Measurements from ENCODE around the gene C15orf61.

The C15orf61 gene

GRCh38 chr15:67506775-67507747, 13.9 kb upstream of the C15orf61 start:
- Histone ChIP-seq H3K4me2 (ENCODE audit: low read length) (no peak overlapping the region), H3K27ac (ENCODE audit: low read depth, low read length) (no peak overlapping the region), H4K91ac (ENCODE audit: low read depth, low read length) (no peak overlapping the region), H3K23ac (ENCODE audit: low read length) (no peak overlapping the region), H3K9ac (ENCODE audit: low read length) (no peak overlapping the region), H2BK12ac (ENCODE audit: low read length) (no peak overlapping the region), H3K9me3 (ENCODE audit: insufficient read depth, low read depth, low read length) (no peaks in the 10 kb centered on the region), H3K79me1 (ENCODE audit: low read length) (no peaks in the 10 kb centered on the region), H3K36me3 (ENCODE audit: control insufficient read depth in 1 of 2, insufficient read depth in 2 of 2, low read length in 2 of 2) (no peaks in the 10 kb centered on the region), H4K8ac (ENCODE audit: low read depth, low read length) (no peak overlapping the region), H2BK5ac (ENCODE audit: low read depth, low read length, poor library complexity) (no peak overlapping the region), H4K12ac (ENCODE audit: low read depth, low read length) (no peak overlapping the region), H3K79me2 (ENCODE audit: control insufficient read depth, insufficient read depth, low read length, poor library complexity) (no peaks in the 10 kb centered on the region), H3K4ac (ENCODE audit: low read depth, low read length) (no peak overlapping the region), H3K14ac (ENCODE audit: low read length) (no peak overlapping the region), H3K4me1 (ENCODE audit: control insufficient read depth in 1 of 2, insufficient read depth in 2 of 2, low read length in 2 of 2) (no peaks in the 10 kb centered on the region), H2AK5ac (ENCODE audit: low read length) (no peak overlapping the region), H3K18ac (ENCODE audit: low read length) (no peak overlapping the region), H3K27me3 (ENCODE audit: insufficient read depth, low read length) (no peaks in the 10 kb centered on the region), H2BK120ac (ENCODE audit: insufficient read depth, low read length, poor library complexity) (no peak overlapping the region), H2AFZ (ENCODE audit: insufficient read depth, low read length, poor library complexity) (no peak overlapping the region), H3K4me3 (ENCODE audit: low read depth, low read length) (no peak overlapping the region)
- WGBS (ENCODE audit: extremely low coverage, insufficient coverage, insufficient read length): no CpG with 5 or more reads among the region's 11 CpGs
- DNase-seq: no peak

GRCh38 chr15:67508407-67508806, 12.5 kb upstream of the C15orf61 start:
- Histone ChIP-seq H3K4ac (ENCODE audit: low read depth, low read length) (no peak overlapping the region), H3K79me2 (ENCODE audit: control insufficient read depth, insufficient read depth, low read length, poor library complexity) (no peaks in the 10 kb centered on the region), H3K9me3 (ENCODE audit: insufficient read depth, low read depth, low read length) (no peaks in the 10 kb centered on the region), H2BK120ac (ENCODE audit: insufficient read depth, low read length, poor library complexity) (no peak overlapping the region), H3K36me3 (ENCODE audit: control insufficient read depth in 1 of 2, insufficient read depth in 2 of 2, low read length in 2 of 2) (no peaks in the 10 kb centered on the region), H4K12ac (ENCODE audit: low read depth, low read length) (no peak overlapping the region), H3K18ac (ENCODE audit: low read length) (no peak overlapping the region), H3K27me3 (ENCODE audit: insufficient read depth, low read length) (no peaks in the 10 kb centered on the region), H3K9ac (ENCODE audit: low read length) (no peak overlapping the region), H3K27ac (ENCODE audit: low read depth, low read length) (no peak overlapping the region), H3K23ac (ENCODE audit: low read length) (no peak overlapping the region), H4K8ac (ENCODE audit: low read depth, low read length) (no peak overlapping the region), H3K4me1 (ENCODE audit: control insufficient read depth in 1 of 2, insufficient read depth in 2 of 2, low read length in 2 of 2) (no peaks in the 10 kb centered on the region), H3K79me1 (ENCODE audit: low read length) (no peaks in the 10 kb centered on the region), H2AFZ (ENCODE audit: insufficient read depth, low read length, poor library complexity) (no peak overlapping the region), H2AK5ac (ENCODE audit: low read length) (no peak overlapping the region), H4K91ac (ENCODE audit: low read depth, low read length) (no peak overlapping the region), H3K4me3 (ENCODE audit: low read depth, low read length) (no peak overlapping the region), H2BK12ac (ENCODE audit: low read length) (no peak overlapping the region), H3K4me2 (ENCODE audit: low read length) (no peak overlapping the region), H3K14ac (ENCODE audit: low read length) (no peak overlapping the region), H2BK5ac (ENCODE audit: low read depth, low read length, poor library complexity) (no peak overlapping the region)
- WGBS (ENCODE audit: extremely low coverage, insufficient coverage, insufficient read length): no CpG with 5 or more reads among the region's 3 CpGs
- DNase-seq: no peak

GRCh38 chr15:67509918-67510317, 11.0 kb upstream of the C15orf61 start:
- H3K23ac ChIP-seq (ENCODE audit: low read length): no peak overlapping the region
- no peak overlapping the region for H2BK120ac ChIP-seq (ENCODE audit: insufficient read depth, low read length, poor library complexity)
- no peaks in the 10 kb centered on the region for H3K9me3 ChIP-seq (ENCODE audit: insufficient read depth, low read depth, low read length)
- no peak overlapping the region for H4K8ac ChIP-seq (ENCODE audit: low read depth, low read length)
- no peak overlapping the region for H3K18ac ChIP-seq (ENCODE audit: low read length)
- no peak for DNase-seq
- no peaks in the 10 kb centered on the region for H3K79me1 ChIP-seq (ENCODE audit: low read length)
- H2AK5ac ChIP-seq (ENCODE audit: low read length): no peak overlapping the region
- no peak overlapping the region for H2AFZ ChIP-seq (ENCODE audit: insufficient read depth, low read length, poor library complexity)
- H3K27ac ChIP-seq (ENCODE audit: low read depth, low read length): no peak overlapping the region
- no peak overlapping the region for H2BK5ac ChIP-seq (ENCODE audit: low read depth, low read length, poor library complexity)
- H4K12ac ChIP-seq (ENCODE audit: low read depth, low read length): no peak overlapping the region
- no peaks in the 10 kb centered on the region for H3K4me1 ChIP-seq (ENCODE audit: control insufficient read depth in 1 of 2, insufficient read depth in 2 of 2, low read length in 2 of 2)
- H3K36me3 ChIP-seq (ENCODE audit: control insufficient read depth in 1 of 2, insufficient read depth in 2 of 2, low read length in 2 of 2): no peaks in the 10 kb centered on the region
- H3K4me2 ChIP-seq (ENCODE audit: low read length): no peak overlapping the region
- no peaks in the 10 kb centered on the region for H3K79me2 ChIP-seq (ENCODE audit: control insufficient read depth, insufficient read depth, low read length, poor library complexity)
- H3K9ac ChIP-seq (ENCODE audit: low read length): peak overlapping the region; percentile 61
- no CpG with 5 or more reads among the region's 4 CpGs for WGBS (ENCODE audit: extremely low coverage, insufficient coverage, insufficient read length)
- H4K91ac ChIP-seq (ENCODE audit: low read depth, low read length): no peak overlapping the region
- no peak overlapping the region for H3K4me3 ChIP-seq (ENCODE audit: low read depth, low read length)
- H3K4ac ChIP-seq (ENCODE audit: low read depth, low read length): no peak overlapping the region
- no peak overlapping the region for H2BK12ac ChIP-seq (ENCODE audit: low read length)
- no peak overlapping the region for H3K14ac ChIP-seq (ENCODE audit: low read length)
- H3K27me3 ChIP-seq (ENCODE audit: insufficient read depth, low read length): no peaks in the 10 kb centered on the region

- no peak overlapping the region for H3K18ac ChIP-seq (ENCODE audit: low read length)
- H3K4me3 ChIP-seq (ENCODE audit: low read depth, low read length): no peak overlapping the region
- H3K4ac ChIP-seq (ENCODE audit: low read depth, low read length): no peak overlapping the region
- H3K36me3 ChIP-seq (ENCODE audit: control insufficient read depth in 1 of 2, insufficient read depth in 2 of 2, low read length in 2 of 2): no peaks in the 10 kb centered on the region
- no peak overlapping the region for H2BK5ac ChIP-seq (ENCODE audit: low read depth, low read length, poor library complexity)
- H3K4me2 ChIP-seq (ENCODE audit: low read length): no peak overlapping the region
- H4K91ac ChIP-seq (ENCODE audit: low read depth, low read length): no peak overlapping the region
- H4K12ac ChIP-seq (ENCODE audit: low read depth, low read length): no peak overlapping the region
- no peaks in the 10 kb centered on the region for H3K79me2 ChIP-seq (ENCODE audit: control insufficient read depth, insufficient read depth, low read length, poor library complexity)
- H2AK5ac ChIP-seq (ENCODE audit: low read length): no peak overlapping the region
- no peak overlapping the region for H3K9ac ChIP-seq (ENCODE audit: low read length)
- no peak overlapping the region for H4K8ac ChIP-seq (ENCODE audit: low read depth, low read length)
- H3K14ac ChIP-seq (ENCODE audit: low read length): no peak overlapping the region
- DNase-seq: no peak
- no peaks in the 10 kb centered on the region for H3K4me1 ChIP-seq (ENCODE audit: control insufficient read depth in 1 of 2, insufficient read depth in 2 of 2, low read length in 2 of 2)
- H3K79me1 ChIP-seq (ENCODE audit: low read length): no peaks in the 10 kb centered on the region
- H2BK12ac ChIP-seq (ENCODE audit: low read length): no peak overlapping the region
- H3K9me3 ChIP-seq (ENCODE audit: insufficient read depth, low read depth, low read length): no peaks in the 10 kb centered on the region
- H3K27ac ChIP-seq (ENCODE audit: low read depth, low read length): no peak overlapping the region
- no peak overlapping the region for H2BK120ac ChIP-seq (ENCODE audit: insufficient read depth, low read length, poor library complexity)
- H3K27me3 ChIP-seq (ENCODE audit: insufficient read depth, low read length): no peaks in the 10 kb centered on the region
- no peak overlapping the region for H2AFZ ChIP-seq (ENCODE audit: insufficient read depth, low read length, poor library complexity)
- H3K23ac ChIP-seq (ENCODE audit: low read length): no peak overlapping the region
- no CpG with 5 or more reads among the region's 7 CpGs for WGBS (ENCODE audit: extremely low coverage, insufficient coverage, insufficient read length)
These were observed 10.2 kb upstream of the C15orf61 start for GRCh38 chr15:67510597-67511190.
